ENCODE data around the gene COX14.

GRCh38 chr12:50156641-50157040 is 44.6 kb downstream of the COX14 start:
- TF ChIP-seq CTCF (IDR thresholded peaks at IDR 0.05): no peak
- TF ChIP-seq EZH2 (IDR thresholded peaks at IDR 0.05): no peak
- TF ChIP-seq EZH2phosphoT487 (IDR thresholded peaks at IDR 0.05): no peak

All from neural progenitor cell (in vitro differentiated cells).